GM23338 (cell line): Measurements from ENCODE around the gene RNF115. TPM values are rescaled to one million over a fixed set of nuclear protein-coding genes. Genes with fewer than 3 reads are reported as not detected.

Source experiments
- ATAC-seq: fragments of 200-7000 bp; cut with Tn5 transposase; 3 replicates; pipeline ENCODE4 v1.9.1; 2020
- DNase-seq: peaks from one replicate; pipeline ENCODE4 v3.0.0-alpha.2; 2015; ENCODE audit warnings: low spot score
- H2AFZ ChIP-seq: fragments of 200-600 bp; sonication (generic); 2 replicates; pipeline ENCODE4 v1.8.0; 2016; ENCODE audit warnings: antibody characterized with exemption, mild to moderate bottlenecking, moderate library complexity
- H3F3A ChIP-seq: fragments of 200-600 bp; sonication (generic); replicated peaks from 2 replicates; pipeline ENCODE4 v1.8.0; 2017; ENCODE audit warnings: antibody characterized with exemption, mixed run types, low read depth
- H3K27ac ChIP-seq: fragments of 200-600 bp; sonication (generic); 2 replicates; pipeline ENCODE4 v1.6.1; 2016; ENCODE audit warnings: low read depth
- H3K27me3 ChIP-seq: fragments of 200-600 bp; sonication (generic); 2 replicates; pipeline ENCODE4 v1.8.0; 2016; ENCODE audit warnings: mild to moderate bottlenecking, mixed run types, moderate library complexity; ENCODE audit not compliant: insufficient read depth
- H3K36me3 ChIP-seq: fragments of 200-600 bp; sonication (generic); 2 replicates; pipeline ENCODE4 v1.8.0; 2016; ENCODE audit warnings: mild to moderate bottlenecking; ENCODE audit not compliant: insufficient read depth
- H3K4me1 ChIP-seq: fragments of 200-600 bp; sonication (generic); 2 replicates; pipeline ENCODE4 v1.8.0; 2016; ENCODE audit warnings: mild to moderate bottlenecking, moderate library complexity; ENCODE audit not compliant: insufficient read depth
- H3K4me2 ChIP-seq: fragments of 200-600 bp; sonication (generic); 2 replicates; pipeline ENCODE4 v1.7.1; 2017; ENCODE audit warnings: mixed run types
- H3K4me3 ChIP-seq: fragments of 200-600 bp; sonication (generic); 2 replicates; pipeline ENCODE4 v1.6.1; 2016; ENCODE audit warnings: mixed run types
- H3K79me2 ChIP-seq: fragments of 200-600 bp; sonication (generic); replicated peaks from 2 replicates; pipeline ENCODE4 v1.8.0; 2017; ENCODE audit warnings: mild to moderate bottlenecking; ENCODE audit not compliant: insufficient read depth
- H3K9me2 ChIP-seq: fragments of 200-600 bp; sonication (generic); 2 replicates; pipeline ENCODE4 v1.8.0; 2017; ENCODE audit not compliant: insufficient read depth
- H4K20me1 ChIP-seq: fragments of 200-600 bp; sonication (generic); replicated peaks from 2 replicates; pipeline ENCODE4 v1.8.0; 2017; ENCODE audit warnings: mild to moderate bottlenecking; ENCODE audit not compliant: insufficient read depth
- H3K27ac Mint-ChIP-seq: 2 replicates; pipeline ENCODE4 v1.8.0; 2020; ENCODE audit warnings: inconsistent platforms, mild to moderate bottlenecking, moderate library complexity, mixed read lengths
- H3K27me3 Mint-ChIP-seq: 3 replicates; pipeline ENCODE4 v1.8.0; 2022; ENCODE audit warnings: low read depth, mild to moderate bottlenecking, moderate library complexity, mixed read lengths, inconsistent platforms; ENCODE audit not compliant: insufficient read depth, poor library complexity
- H3K36me3 Mint-ChIP-seq: 3 replicates; pipeline ENCODE4 v1.8.0; 2021; ENCODE audit warnings: low read depth, mild to moderate bottlenecking, inconsistent platforms, moderate library complexity, mixed read lengths
- H3K4me1 Mint-ChIP-seq: 3 replicates; pipeline ENCODE4 v1.8.0; 2020; ENCODE audit warnings: mild to moderate bottlenecking, inconsistent platforms, mixed read lengths
- H3K4me3 Mint-ChIP-seq: 3 replicates; pipeline ENCODE4 v1.8.0; 2021; ENCODE audit warnings: moderate library complexity, mild to moderate bottlenecking, inconsistent platforms, mixed read lengths
- H3K9me3 Mint-ChIP-seq: 3 replicates; pipeline ENCODE4 v1.8.0; 2020; ENCODE audit warnings: moderate library complexity, mild to moderate bottlenecking, inconsistent platforms, mixed read lengths
- CREB1 ChIP-seq: fragments of 250-450 bp; sonication (Bioruptor Pico); IDR thresholded peaks from 2 replicates; pipeline ENCODE4 v1.5.0; 2020; ENCODE audit warnings: low read depth, mild to moderate bottlenecking, moderate library complexity
- CTCF ChIP-seq, 2 experiments: fragments of 200-600 bp in 1 of 2; sonication (generic) in 1 of 2; conservative IDR thresholded peaks; 2 replicates each; pipeline versions ENCODE4 v1.5.1 to v1.6.1; 2016 to 2017; ENCODE audit warnings: antibody characterized with exemption in 2 of 2, low read depth in 2 of 2, mild to moderate bottlenecking in 2 of 2, moderate library complexity in 1 of 2
- EZH2 ChIP-seq: fragments of 200-600 bp; sonication (generic); IDR thresholded peaks from one replicate; pipeline ENCODE4 v1.8.0; 2017; ENCODE audit warnings: antibody characterized with exemption, mild to moderate bottlenecking, low read depth; ENCODE audit not compliant: unreplicated experiment
- EZH2phosphoT487 ChIP-seq: fragments of 200-600 bp; sonication (generic); IDR thresholded peaks from one replicate; pipeline ENCODE4 v1.8.1; 2018; ENCODE audit warnings: antibody characterized with exemption; ENCODE audit not compliant: unreplicated experiment
- JUNB ChIP-seq: IDR thresholded peaks from one replicate; pipeline ENCODE4 v1.6.1; 2016; ENCODE audit warnings: antibody characterized with exemption; ENCODE audit not compliant: unreplicated experiment
- NANOG ChIP-seq: IDR thresholded peaks from 2 replicates; pipeline ENCODE4 v1.6.1; 2016; ENCODE audit warnings: antibody characterized with exemption, borderline replicate concordance
- POLR2AphosphoS5 ChIP-seq: IDR thresholded peaks from 2 replicates; pipeline ENCODE4 v1.6.1; 2016; ENCODE audit warnings: antibody characterized with exemption, low read depth
- REST ChIP-seq: IDR thresholded peaks from one replicate; pipeline ENCODE4 v1.6.1; 2018; ENCODE audit warnings: antibody characterized with exemption; ENCODE audit not compliant: unreplicated experiment
- STAT1 ChIP-seq: IDR thresholded peaks from one replicate; pipeline ENCODE4 v1.6.1; 2016; ENCODE audit warnings: antibody characterized with exemption; ENCODE audit not compliant: unreplicated experiment
- ZNF114 ChIP-seq: fragments of 250-450 bp; sonication (Bioruptor Pico); IDR thresholded peaks from 2 replicates; pipeline ENCODE4 v1.5.0; 2020; ENCODE audit warnings: mild to moderate bottlenecking, moderate library complexity
- ZNF331 ChIP-seq: fragments of 250-450 bp; sonication (Bioruptor Pico); IDR thresholded peaks from 2 replicates; pipeline ENCODE4 v1.5.0; 2020; ENCODE audit warnings: low read depth, mild to moderate bottlenecking, moderate library complexity
- polyA plus RNA-seq: library from polyadenylated mRNA; unstranded; fragments of >200 nt; fragmentation: Nextera tagmentation; extraction: Ambion mirVana; gene quantifications from 2 replicates; pipeline ENCODE4 v1.2.1, GENCODE V29; 2016
- total RNA-seq: library from RNA; depleted of rRNA; stranded (reverse); fragments of >200 nt; shearing (Covaris generic); gene quantifications from 2 replicates; pipeline ENCODE4 v1.2.3, GENCODE V29; 2014

Gene RNF115
- total and polyA plus RNA-seq, 2 experiments from 2014 or later, result 10.6 to 10.9 TPM

GRCh38 chr1:145758116-145758515 lies 65.8 kb downstream of the RNF115 start:
- Histone ChIP-seq H3K79me2 (no peaks in the 10 kb centered on the region), H3K4me3 (no peak overlapping the region), H3F3A (no peaks in the 10 kb centered on the region), H3K36me3 (peaks cover 6% of the 10 kb centered on the region; the same call in 1 of the 2 replicates), H4K20me1 (no peaks in the 10 kb centered on the region), H3K27ac (no peak overlapping the region), H3K9me2 (no peaks in the 10 kb centered on the region), H3K4me2 (no peak overlapping the region), H2AFZ (no peak overlapping the region), H3K4me1 (no peaks in the 10 kb centered on the region), H3K27me3 (no peaks in the 10 kb centered on the region)
- TF ChIP-seq ZNF114 (CRISPR knock-in tag) (no peak), REST (no peak), POLR2AphosphoS5 (no peak)
- H3K4me3 Mint-ChIP-seq, result no peak overlapping the region
- DNase-seq (no peak), ATAC-seq (no peak)
- no peaks in the 10 kb centered on the region for H3K27me3 Mint-ChIP-seq
- H3K36me3 Mint-ChIP-seq, result peaks cover 36% of the 10 kb centered on the region
- H3K9me3 Mint-ChIP-seq, result peaks cover 26% of the 10 kb centered on the region
- no peaks in the 10 kb centered on the region for H3K4me1 Mint-ChIP-seq
- no peak overlapping the region for H3K27ac Mint-ChIP-seq

GRCh38 chr1:145757420-145757819 lies 66.5 kb downstream of the RNF115 start:
- H3K4me3 Mint-ChIP-seq, result no peak overlapping the region
- ATAC-seq (no peak), DNase-seq (no peak)
- no peak overlapping the region for H3K4me2 ChIP-seq
- no peaks in the 10 kb centered on the region for H4K20me1 ChIP-seq
- no peak overlapping the region for H3K27ac Mint-ChIP-seq
- H3K27me3 ChIP-seq, result no peaks in the 10 kb centered on the region
- no peaks in the 10 kb centered on the region for H3F3A ChIP-seq
- H3K4me3 ChIP-seq, result no peak overlapping the region
- H3K4me1 ChIP-seq, result no peaks in the 10 kb centered on the region
- no peaks in the 10 kb centered on the region for H3K9me2 ChIP-seq
- H3K36me3 ChIP-seq, result 0 out of 2 replicates have a peak, but pooled peaks cover 6% of the 10 kb centered on the region
- H2AFZ ChIP-seq, result no peak overlapping the region
- H3K79me2 ChIP-seq, result no peaks in the 10 kb centered on the region
- H3K4me1 Mint-ChIP-seq, result no peaks in the 10 kb centered on the region
- no peak overlapping the region for H3K27ac ChIP-seq
- peaks cover 30% of the 10 kb centered on the region for H3K36me3 Mint-ChIP-seq
- H3K9me3 Mint-ChIP-seq, result peaks cover 22% of the 10 kb centered on the region
- H3K27me3 Mint-ChIP-seq, result no peaks in the 10 kb centered on the region
- TF ChIP-seq CREB1 (no peak), JUNB (no peak), EZH2 (no peak), ZNF331 (CRISPR knock-in tag) (no peak), STAT1 (no peak), POLR2AphosphoS5 (no peak), REST (no peak), ZNF114 (CRISPR knock-in tag) (no peak), EZH2phosphoT487 (no peak), CTCF (conservative IDR thresholded peaks at IDR 0.05; ENCODE audit: low read depth in 2 of 2) (no peak), NANOG (no peak)
